Esophagus muscularis mucosa (tissue), 4 donors: Measurements from ENCODE around the gene RIN3. TPM values are rescaled to one million over a fixed set of nuclear protein-coding genes. Genes with fewer than 3 reads are reported as not detected.

Experiments
- DNase-seq: peaks from one replicate; pipeline ENCODE4 v3.0.0-alpha.2; 2017; ENCODE audit errors: extremely low spot score
- H3K27ac ChIP-seq, 4 donors: fragments of 200-600 bp; sonication (generic); replicated peaks in 1 of 4; 1 replicate in 3 of 4; 2 replicates in 1 of 4; pipeline ENCODE4 v1.5.1; 2016 to 2019; ENCODE audit warnings: mild to moderate bottlenecking in 1 of 4
- H3K27me3 ChIP-seq, 4 donors: fragments of 200-600 bp; sonication (generic); one replicate each; pipeline versions ENCODE4 v1.5.1 to v1.6.0; 2016 to 2019
- H3K36me3 ChIP-seq, 4 donors: fragments of 200-600 bp; sonication (generic); one replicate each; pipeline ENCODE4 v1.5.1; 2016 to 2019
- H3K4me1 ChIP-seq, 4 donors: fragments of 200-600 bp; sonication (generic); one replicate each; pipeline ENCODE4 v1.5.1; 2016 to 2019
- H3K4me3 ChIP-seq, 4 donors: fragments of 200-600 bp; sonication (generic); 1 replicate in 2 of 4; 2 replicates in 2 of 4; pipeline ENCODE4 v1.5.1; 2016 to 2019; ENCODE audit warnings: mild to moderate bottlenecking in 4 of 4, moderate library complexity in 1 of 4
- H3K9me3 ChIP-seq, 4 donors: fragments of 200-600 bp; sonication (generic); 1 replicate in 3 of 4; 2 replicates in 1 of 4; pipeline ENCODE4 v1.5.1; 2016 to 2019
- CTCF ChIP-seq, 3 experiments: fragments of 200-600 bp in 2 of 3; fragments of 450-650 bp in 1 of 3; sonication (generic) in 2 of 3; IDR thresholded peaks; one replicate each; pipeline ENCODE4 v1.5.1; 2017 to 2019; ENCODE audit warnings: antibody characterized with exemption in 3 of 3, mild to moderate bottlenecking in 2 of 3, moderate library complexity in 1 of 3
- EP300 ChIP-seq: sonication (generic); formaldehyde crosslinking; IDR thresholded peaks from one replicate; pipeline ENCODE4 v1.6.1; 2017; ENCODE audit warnings: antibody characterized with exemption
- POLR2A ChIP-seq: fragments of 450-650 bp; IDR thresholded peaks from one replicate; pipeline ENCODE4 v1.6.1; 2017; ENCODE audit warnings: antibody characterized with exemption, moderate library complexity, mild to moderate bottlenecking, low read depth
- POLR2AphosphoS5 ChIP-seq, 2 donors: sonication (generic); formaldehyde crosslinking; IDR thresholded peaks; one replicate each; pipeline ENCODE4 v1.6.1; 2017; ENCODE audit warnings: antibody characterized with exemption in 2 of 2
- WGBS: methylation state at CpG from one replicate; pipeline ENCODE4 v1.1.5; 2018; 5-methylcytosine and 5-hydroxymethylcytosine counted together
- intact Hi-C: fragments of 100-400 bp; cut with DNase I; formaldehyde crosslinking; loops from one replicate; pipeline ENCODE4 v1.15.1; 2023
- total RNA-seq, 4 donors: library from RNA; depleted of rRNA; stranded (reverse); fragments of >200 nt; gene quantifications; one replicate each; pipeline versions ENCODE4 v1.1.0 to v1.2.1, GENCODE V29; 2016

The RIN3 gene
- total RNA-seq, 4 donors from 2014 or later: 10.6 to 20.0 (median 13.1) TPM

- peaks cover 0 to 39% (median 10%) of the 10 kb centered on the region in 4 donors for H3K36me3 ChIP-seq
These were observed 156.6 kb downstream of the RIN3 start for GRCh38 chr14:92670160-92670559.

GRCh38 chr14:92670643-92671366, 157.2 kb downstream of the RIN3 start:
- H3K27ac ChIP-seq: no peak overlapping the region
- H3K36me3 ChIP-seq: peaks cover 0 to 35% (median 10%) of the 10 kb centered on the region in 4 donors
- no peak overlapping the region for H3K4me3 ChIP-seq
- no peaks in the 10 kb centered on the region for H3K9me3 ChIP-seq
- no peaks in the 10 kb centered on the region for H3K27me3 ChIP-seq
- 74% methylated on average over 9 of the region's 9 CpGs for WGBS
- DNase-seq: no peak
- intact Hi-C loops: no loop called here
- H3K4me1 ChIP-seq: peaks cover 0 to 7% (median 3%) of the 10 kb centered on the region in 4 donors
- TF ChIP-seq EP300 (no peak), POLR2AphosphoS5 (IDR thresholded peaks at IDR 0.05) (no peak), CTCF (IDR thresholded peaks at IDR 0.05) (no peak), POLR2A (no peak)

More at GRCh38 chr14:92670160-92670559, 156.6 kb downstream of the RIN3 start:
- Histone ChIP-seq H3K9me3 (no peaks in the 10 kb centered on the region), H3K4me3 (no peak overlapping the region), H3K27me3 (no peaks in the 10 kb centered on the region), H3K4me1 (peaks cover 0 to 7% (median 0%) of the 10 kb centered on the region in 4 donors), H3K27ac (no peak overlapping the region)
- intact Hi-C loops: no loop called here
- WGBS: 86% methylated on average over 2 of the region's 4 CpGs
- no peak for DNase-seq
- no peak for TF ChIP-seq CTCF (IDR thresholded peaks at IDR 0.05)
- TF ChIP-seq POLR2A: no peak
- TF ChIP-seq EP300: no peak
- no peak for TF ChIP-seq POLR2AphosphoS5 (IDR thresholded peaks at IDR 0.05)

- 79% methylated on average over 19 of the region's 19 CpGs for WGBS
These were observed 160.1 kb downstream of the RIN3 start for GRCh38 chr14:92673601-92674150.

GRCh38 chr14:92675421-92675820, 161.8 kb downstream of the RIN3 start:
- Histone ChIP-seq H3K9me3 (no peaks in the 10 kb centered on the region), H3K4me1 (peaks cover 0 to 6% (median 1%) of the 10 kb centered on the region in 4 donors), H3K27me3 (no peaks in the 10 kb centered on the region), H3K36me3 (peaks cover 11 to 47% (median 37%) of the 10 kb centered on the region in 4 donors), H3K27ac (no peak overlapping the region), H3K4me3 (no peak overlapping the region)
- DNase-seq: no peak
- no peak for TF ChIP-seq POLR2A
- no peak for TF ChIP-seq EP300
- TF ChIP-seq CTCF (IDR thresholded peaks at IDR 0.05): no peak
- no peak for TF ChIP-seq POLR2AphosphoS5 (IDR thresholded peaks at IDR 0.05)
- intact Hi-C loops: loop anchor here (5.0 kb wide), 1 partner anchor 63 kb away; no protein-coding TSS in a partner anchor
- WGBS: 95% methylated on average over 5 of the region's 6 CpGs

More at GRCh38 chr14:92673601-92674150, 160.1 kb downstream of the RIN3 start:
- no peaks in the 10 kb centered on the region for H3K27me3 ChIP-seq
- H3K36me3 ChIP-seq: peaks cover 10 to 38% (median 27%) of the 10 kb centered on the region in 4 donors
- intact Hi-C loops: no loop called here
- H3K4me1 ChIP-seq: peaks cover 0 to 7% (median 3%) of the 10 kb centered on the region in 4 donors
- no peak overlapping the region for H3K4me3 ChIP-seq
- H3K9me3 ChIP-seq: no peaks in the 10 kb centered on the region
- TF ChIP-seq POLR2AphosphoS5 (IDR thresholded peaks at IDR 0.05) (no peak), POLR2A (no peak), CTCF (IDR thresholded peaks at IDR 0.05) (no peak), EP300 (no peak)
- no peak overlapping the region for H3K27ac ChIP-seq
- DNase-seq: no peak
